Motor neuron (in vitro differentiated cells): ENCODE data around the gene FRMD4A. TPM values are rescaled to one million over a fixed set of nuclear protein-coding genes. Genes with fewer than 3 reads are reported as not detected.

Source experiments
- ATAC-seq, 8 experiments: fragments of 200-7000 bp; cut with Tn5 transposase; replicated peaks in 6 of 8; 2 replicates each; pipeline ENCODE4 v1.8.0; 2021; ENCODE audit warnings: mild to moderate bottlenecking in 8 of 8, moderate library complexity in 8 of 8
- H3K27ac ChIP-seq, 2 donors: fragments of 250-450 bp; sonication (Bioruptor Pico); 2 replicates each; pipeline ENCODE4 v1.9.0; 2021; ENCODE audit warnings: antibody characterized with exemption in 2 of 2, mild to moderate bottlenecking in 2 of 2, moderate library complexity in 1 of 2
- H3K4me1 ChIP-seq, 2 donors: fragments of 250-450 bp; sonication (Bioruptor Pico); replicated peaks in 1 of 2; 2 replicates each; pipeline ENCODE4 v1.6.1; 2021; ENCODE audit warnings: antibody characterized with exemption in 2 of 2, mild to moderate bottlenecking in 2 of 2, moderate library complexity in 1 of 2
- H3K4me3 ChIP-seq, 5 donors: fragments of 250-450 bp; sonication (Bioruptor Pico); 2 replicates each; pipeline ENCODE4 v1.9.0; 2021; ENCODE audit warnings: antibody characterized with exemption in 5 of 5, mild to moderate bottlenecking in 5 of 5, moderate library complexity in 4 of 5
- WGBS, 10 experiments: fragments of 450-650 bp; shearing (Covaris generic); methylation state at CpG; one replicate each; pipeline ENCODE4 v1.0.0; 2022; 5-methylcytosine and 5-hydroxymethylcytosine counted together
- in situ Hi-C, 9 experiments: fragments of 400-800 bp; cut with MboI; loops; one replicate each; pipeline ENCODE4 v1.15.0; 2021; ENCODE audit warnings: low sequenced_read_pairs in 9 of 9, low pct_unique_long_range_greater_than_20kb in 2 of 9; ENCODE audit not compliant: unreplicated experiment in 9 of 9
- total RNA-seq, 8 experiments: library from RNA; unstranded; fragments of 300-600 nt; gene quantifications; 2 replicates each; pipeline versions ENCODE4 v1.2.3 to v1.2.4, GENCODE V29; 2022

The FRMD4A gene
- total RNA-seq, 8 experiments from 2014 or later: 18.6 to 87.3 (median 44.5) TPM

DNA sequence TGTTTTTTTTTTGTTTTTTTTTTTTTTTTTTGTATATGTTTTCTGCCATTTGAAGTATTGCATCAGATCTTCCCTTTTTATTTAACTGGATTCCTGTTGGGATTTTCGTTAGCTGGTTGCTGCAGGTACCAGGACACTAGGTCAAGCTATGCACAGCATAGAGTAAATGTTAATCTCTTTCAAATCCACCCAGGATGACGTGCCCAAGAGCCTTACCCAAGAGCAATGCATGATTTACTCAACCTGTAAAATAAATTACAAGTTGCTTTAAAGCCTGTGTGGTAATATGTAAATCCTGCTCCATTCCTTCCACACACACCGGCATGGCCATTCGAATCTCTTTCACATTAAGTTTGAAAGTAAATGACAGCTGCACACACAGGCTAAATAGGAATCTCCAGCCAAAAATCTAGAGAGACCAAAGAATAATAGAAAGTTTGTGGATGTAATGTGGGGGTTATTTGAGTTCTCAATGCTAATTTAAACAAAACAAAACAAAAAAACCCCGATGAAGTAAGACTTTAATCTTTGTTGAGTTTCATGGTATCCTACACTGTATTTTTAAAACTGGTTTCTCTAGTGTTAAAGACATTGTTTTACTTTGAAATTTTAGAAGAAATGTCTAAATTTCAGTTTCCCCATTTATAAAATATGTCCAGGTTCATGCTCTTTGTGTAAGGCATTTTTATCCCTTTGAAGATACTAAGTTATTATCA is 167.9 kb downstream of the FRMD4A start:
- ATAC-seq: peak in 7 of 8 experiments; percentile 27 to 91 (median 66)
- Histone ChIP-seq H3K27ac (peak overlapping the region in 1 of 2 donors; percentile 61), H3K4me3 (peak overlapping the region in 3 of 5 donors; percentile 11 to 28 (median 22)), H3K4me1 (peaks cover 19 to 23% of the 10 kb centered on the region in 2 donors)
- in situ Hi-C loops: no loop called here
- 8 to 78% (median 35%) methylated on average over 1 to 5 of the region's 5 CpGs for WGBS, 10 experiments

GRCh38 chr10:14162061-14162460 is 168.7 kb downstream of the FRMD4A start:
- Histone ChIP-seq H3K4me1 (peaks cover 19 to 23% of the 10 kb centered on the region in 2 donors), H3K4me3 (no peak overlapping the region), H3K27ac (peak overlapping the region in 1 of 2 donors; percentile 2)
- in situ Hi-C loops: no loop called here
- WGBS, 10 experiments: 36 to 97% (median 71%) methylated on average over 1 to 5 of the region's 5 CpGs; no CpG with 5 or more reads in 3 of the 10 experiments
- ATAC-seq: peak in 3 of 8 experiments; percentile 3 to 84 (median 63)

DNA sequence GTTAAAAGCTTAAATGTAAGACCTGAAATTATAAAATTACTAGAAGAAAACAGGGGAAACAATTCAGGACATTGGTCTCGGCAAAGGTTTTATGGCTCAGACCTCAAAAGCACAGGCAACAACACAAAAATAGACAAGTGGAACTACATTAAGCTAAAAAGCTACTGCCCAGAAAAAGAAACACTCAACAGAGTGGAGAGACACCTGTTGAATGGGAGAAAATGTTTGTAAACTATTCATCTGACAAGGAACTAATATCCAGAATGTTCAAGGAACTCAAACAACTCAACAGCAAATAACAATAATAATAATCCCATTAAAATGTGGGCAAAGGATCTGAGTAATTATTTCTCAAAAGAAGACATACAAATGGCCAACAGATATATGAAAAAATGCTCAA is 170.4 kb downstream of the FRMD4A start:
- 78 to 100% (median 100%) methylated on average over 1 of the region's 1 CpG for WGBS, 10 experiments
- in situ Hi-C loops: no loop called here
- ATAC-seq: no peak
- H3K4me3 ChIP-seq: no peak overlapping the region
- H3K27ac ChIP-seq: no peak overlapping the region
- peaks cover 19 to 23% of the 10 kb centered on the region in 2 donors for H3K4me1 ChIP-seq

DNA sequence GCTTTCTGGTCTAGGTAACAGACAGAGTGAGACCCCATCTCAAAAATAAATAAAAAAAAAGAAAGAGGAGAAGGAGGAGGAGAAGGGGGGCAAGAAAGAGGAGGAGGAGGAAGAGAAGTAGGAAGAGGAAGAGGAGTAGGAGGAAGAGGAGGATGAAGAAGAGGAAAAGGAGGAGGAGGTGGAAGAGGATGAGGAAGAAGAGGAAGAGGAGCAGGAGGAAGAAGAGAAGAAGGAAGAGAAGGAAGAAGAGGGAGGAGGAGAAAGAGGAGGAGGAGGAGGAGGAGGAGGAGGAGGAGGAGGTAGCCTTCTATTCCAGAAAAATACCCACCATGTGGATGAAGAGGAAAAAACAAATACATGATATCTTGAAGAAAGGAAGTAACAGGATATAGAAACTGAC is 172.1 kb downstream of the FRMD4A start:
- in situ Hi-C loops: no loop called here
- H3K4me3 ChIP-seq: no peak overlapping the region
- no peak for ATAC-seq
- H3K4me1 ChIP-seq: peaks cover 12 to 17% of the 10 kb centered on the region in 2 donors
- no peak overlapping the region for H3K27ac ChIP-seq

GRCh38 chr10:14156104-14156503 is 174.6 kb downstream of the FRMD4A start:
- no peak overlapping the region for H3K27ac ChIP-seq
- no peaks in the 10 kb centered on the region for H3K4me1 ChIP-seq
- WGBS, 10 experiments: 0 to 100% (median 85%) methylated on average over 1 to 5 of the region's 5 CpGs; no CpG with 5 or more reads in 1 of the 10 experiments
- no peak overlapping the region for H3K4me3 ChIP-seq
- in situ Hi-C loops: no loop called here
- ATAC-seq: peak in 2 of 8 experiments; percentile 97

DNA sequence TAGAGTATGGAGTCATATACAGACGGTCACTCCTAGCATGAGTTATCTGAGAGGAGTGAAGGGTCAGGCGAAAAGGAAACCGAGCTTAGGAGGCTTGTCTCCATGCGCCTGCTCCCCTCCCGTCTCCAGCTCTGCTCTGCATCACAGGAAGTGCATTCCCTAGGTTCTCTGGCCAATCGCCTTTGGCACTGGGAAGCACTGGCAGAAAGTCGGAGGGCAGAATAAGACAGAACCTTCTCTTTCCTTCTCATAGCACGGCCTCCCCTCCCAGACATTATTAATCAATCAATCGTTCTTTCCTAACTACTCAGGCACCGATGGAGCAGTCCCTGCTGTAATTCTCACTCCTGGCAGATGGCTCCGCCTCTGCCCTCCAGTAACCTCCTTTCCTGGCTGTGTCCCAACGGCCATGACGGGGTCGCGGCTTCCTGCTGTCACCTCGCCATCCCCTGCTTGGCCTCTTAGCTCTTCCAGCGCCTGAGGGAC is 177.1 kb downstream of the FRMD4A start:
- Histone ChIP-seq H3K27ac (no peak overlapping the region), H3K4me3 (no peak overlapping the region), H3K4me1 (peaks cover 5 to 12% of the 10 kb centered on the region in 2 donors)
- no peak for ATAC-seq
- 31 to 100% (median 74%) methylated on average over 1 to 14 of the region's 17 CpGs; no CpG with 5 or more reads in 3 of the 10 experiments for WGBS, 10 experiments
- in situ Hi-C loops: no loop called here

DNA sequence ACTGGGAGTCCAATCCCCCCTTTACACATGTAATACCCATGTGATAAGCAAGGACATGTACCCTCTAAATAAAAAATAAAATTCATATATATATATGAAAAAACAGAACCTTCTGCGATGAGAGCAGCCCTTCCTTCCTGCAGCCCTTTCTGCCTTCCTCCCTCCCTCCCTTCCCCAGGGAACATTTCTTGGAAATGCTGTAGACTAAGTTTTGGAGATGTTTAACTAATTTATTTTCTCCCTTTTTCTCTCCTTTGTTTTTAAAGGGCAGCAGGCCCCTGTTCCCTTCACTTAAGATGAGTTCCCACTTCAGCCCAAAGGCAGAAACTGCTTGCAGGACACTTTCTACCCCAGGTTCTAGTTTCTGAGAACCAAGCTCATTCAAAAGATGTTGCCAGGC is 179.2 kb downstream of the FRMD4A start:
- no peak overlapping the region for H3K27ac ChIP-seq
- in situ Hi-C loops: no loop called here
- H3K4me3 ChIP-seq: no peak overlapping the region
- 40 to 100% (median 71%) methylated on average over 1 of the region's 1 CpG; no CpG with 5 or more reads in 5 of the 10 experiments for WGBS, 10 experiments
- H3K4me1 ChIP-seq: peaks cover 5 to 12% of the 10 kb centered on the region in 2 donors
- no peak for ATAC-seq

GRCh38 chr10:14150526-14150925 is 180.2 kb downstream of the FRMD4A start:
- Histone ChIP-seq H3K27ac (no peak overlapping the region), H3K4me1 (peaks cover 5 to 12% of the 10 kb centered on the region in 2 donors), H3K4me3 (no peak overlapping the region)
- 7 to 84% (median 53%) methylated on average over 2 to 4 of the region's 4 CpGs; no CpG with 5 or more reads in 1 of the 10 experiments for WGBS, 10 experiments
- ATAC-seq: peak in 7 of 8 experiments; percentile 48 to 83 (median 74)
- in situ Hi-C loops: no loop called here

DNA sequence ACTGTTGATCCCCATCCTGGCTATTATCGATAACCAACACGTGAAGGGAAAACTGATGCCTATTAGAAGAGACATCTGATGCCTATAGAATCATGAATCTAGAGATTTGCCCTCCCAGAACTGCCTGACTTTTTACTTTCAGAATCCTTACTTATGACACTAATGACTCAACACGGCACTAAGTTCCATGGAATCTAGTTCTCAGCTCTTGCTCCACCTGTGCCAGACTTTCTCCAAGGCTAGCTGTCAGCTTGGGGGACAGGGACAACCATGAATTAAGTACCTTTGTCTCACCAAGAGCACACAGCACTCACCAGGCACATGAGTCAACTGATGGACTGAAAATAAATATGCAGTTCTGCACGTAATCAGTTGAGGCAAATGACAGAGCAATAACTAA is 184.2 kb downstream of the FRMD4A start:
- 33 to 89% (median 66%) methylated on average over 1 to 4 of the region's 4 CpGs for WGBS, 10 experiments
- Histone ChIP-seq H3K4me3 (no peak overlapping the region), H3K4me1 (peaks cover 5 to 12% of the 10 kb centered on the region in 2 donors), H3K27ac (no peak overlapping the region)
- in situ Hi-C loops: no loop called here
- ATAC-seq: no peak

DNA sequence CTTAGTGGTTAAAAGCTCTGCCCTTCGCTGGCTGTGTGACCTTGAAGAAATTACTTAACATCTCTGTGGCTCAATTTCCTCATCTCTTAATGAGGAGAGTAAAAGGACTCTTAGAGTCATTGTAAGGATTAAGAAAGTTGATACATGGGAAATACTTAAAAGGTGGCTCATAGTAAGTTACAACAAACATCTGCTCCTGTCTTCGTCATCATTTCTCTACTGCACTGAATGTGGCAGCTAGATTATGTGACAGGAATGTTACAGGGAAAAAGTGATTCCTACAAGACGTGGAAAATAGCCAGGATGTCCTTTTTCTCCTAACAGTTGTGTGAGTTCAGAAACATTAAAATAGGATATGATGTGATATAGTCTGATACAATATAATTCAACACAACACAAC is 184.7 kb downstream of the FRMD4A start:
- 22 to 100% (median 89%) methylated on average over 1 to 3 of the region's 3 CpGs; no CpG with 5 or more reads in 2 of the 10 experiments for WGBS, 10 experiments
- Histone ChIP-seq H3K4me1 (peaks cover 5 to 12% of the 10 kb centered on the region in 2 donors), H3K4me3 (no peak overlapping the region), H3K27ac (no peak overlapping the region)
- ATAC-seq: no peak
- in situ Hi-C loops: no loop called here

DNA sequence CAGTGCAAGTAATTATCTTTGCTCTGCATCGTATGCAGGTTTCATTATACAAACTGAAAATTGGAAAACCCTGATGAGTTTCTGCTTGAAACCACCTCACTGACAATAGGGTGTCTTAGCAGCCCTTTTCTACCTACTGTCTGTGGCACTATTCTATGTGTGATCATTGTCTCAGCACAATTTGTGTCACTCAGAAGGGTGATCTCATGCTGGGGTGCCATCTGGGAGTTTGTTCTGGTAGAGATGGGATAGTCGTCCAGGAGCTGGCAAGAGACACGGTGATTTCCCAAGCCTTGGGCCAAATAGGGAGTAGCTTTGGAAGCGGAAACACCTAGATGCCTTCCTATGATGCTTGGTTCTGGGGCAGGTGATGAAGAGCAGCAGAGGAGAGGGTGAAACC is 186.3 kb downstream of the FRMD4A start:
- WGBS, 10 experiments: 52 to 94% (median 80%) methylated on average over 2 to 4 of the region's 4 CpGs; no CpG with 5 or more reads in 5 of the 10 experiments
- ATAC-seq: no peak
- H3K4me3 ChIP-seq: no peak overlapping the region
- in situ Hi-C loops: no loop called here
- H3K27ac ChIP-seq: no peak overlapping the region
- H3K4me1 ChIP-seq: no peaks in the 10 kb centered on the region

GRCh38 chr10:14142606-14143250 is 188.0 kb downstream of the FRMD4A start:
- H3K27ac ChIP-seq: no peak overlapping the region
- no peaks in the 10 kb centered on the region for H3K4me1 ChIP-seq
- H3K4me3 ChIP-seq: no peak overlapping the region
- ATAC-seq: no peak
- in situ Hi-C loops: no loop called here
- 46 to 93% (median 77%) methylated on average over 2 to 4 of the region's 4 CpGs; no CpG with 5 or more reads in 1 of the 10 experiments for WGBS, 10 experiments

GRCh38 chr10:14141283-14141682 is 189.4 kb downstream of the FRMD4A start:
- WGBS, 10 experiments: 80 to 100% (median 80%) methylated on average over 1 of the region's 5 CpGs; no CpG with 5 or more reads in 7 of the 10 experiments
- no peak overlapping the region for H3K4me3 ChIP-seq
- H3K27ac ChIP-seq: no peak overlapping the region
- in situ Hi-C loops: no loop called here
- H3K4me1 ChIP-seq: no peaks in the 10 kb centered on the region
- ATAC-seq: peak in 4 of 8 experiments; percentile 40 to 60 (median 50)
